Activated CD4-positive, alpha-beta memory T cell treated with anti-CD3 and anti-CD28 coated beads for 36 hours (primary cell): ENCODE measurements around the gene OTX1. TPM values are rescaled to one million over a fixed set of nuclear protein-coding genes. Genes with fewer than 3 reads are reported as not detected.

Experiments used
- CTCF ChIA-PET: fragments of 350-600 bp; sonication (Branson Sonifier 250); formaldehyde crosslinking; loops from one replicate; lab custom pipeline; 2021; ENCODE audit warnings: antibody characterized with exemption, inconsistent platforms; lab: Charles Lee
- POLR2A ChIA-PET: fragments of 350-600 bp; sonication (Branson Sonifier 250); formaldehyde crosslinking; loops from one replicate; lab custom pipeline; 2021; ENCODE audit warnings: antibody characterized with exemption; lab: Charles Lee
- DNase-seq: peaks from one replicate; pipeline ENCODE4 v3.0.0-alpha.2; 2020
- H3K27ac Mint-ChIP-seq: one replicate; pipeline ENCODE4 v1.8.0; 2021; ENCODE audit warnings: mixed read lengths
- H3K27me3 Mint-ChIP-seq: one replicate; pipeline ENCODE4 v1.8.0; 2021; ENCODE audit warnings: mixed read lengths
- H3K36me3 Mint-ChIP-seq: one replicate; pipeline ENCODE4 v1.8.0; 2021; ENCODE audit warnings: mixed read lengths
- H3K4me1 Mint-ChIP-seq: one replicate; pipeline ENCODE4 v1.8.0; 2021; ENCODE audit warnings: low read depth, mixed read lengths
- H3K4me3 Mint-ChIP-seq: one replicate; pipeline ENCODE4 v1.8.0; 2021; ENCODE audit warnings: mild to moderate bottlenecking, mixed read lengths
- H3K9me3 Mint-ChIP-seq: one replicate; pipeline ENCODE4 v1.8.0; 2021; ENCODE audit warnings: mixed read lengths
- intact Hi-C: fragments of 100-400 bp; cut with micrococcal nuclease; formaldehyde crosslinking; loops from one replicate; pipeline ENCODE4 v1.15.1; 2023
- total RNA-seq, 2 experiments: library from RNA; stranded (reverse); gene quantifications; one replicate each; pipeline ENCODE4 v1.2.3, GENCODE V29; 2021

OTX1 gene
- total RNA-seq, 2 experiments from 2014 or later = not detected

- intact Hi-C loops = no loop called here
These were observed 21.6 kb upstream of the OTX1 start for GRCh38 chr2:63029058-63029457.

GRCh38 chr2:63034526-63034925, 16.1 kb upstream of the OTX1 start:
- no peak overlapping the region for H3K27ac Mint-ChIP-seq
- no peak for DNase-seq
- ChIA-PET CTCF (no interaction called here), POLR2A (no interaction called here)
- H3K4me1 Mint-ChIP-seq = no peaks in the 10 kb centered on the region
- H3K27me3 Mint-ChIP-seq = no peaks in the 10 kb centered on the region
- H3K36me3 Mint-ChIP-seq = peaks cover 4% of the 10 kb centered on the region
- no peak overlapping the region for H3K4me3 Mint-ChIP-seq
- no peaks in the 10 kb centered on the region for H3K9me3 Mint-ChIP-seq
- intact Hi-C loops = no loop called here

More at GRCh38 chr2:63029058-63029457, 21.6 kb upstream of the OTX1 start:
- H3K4me1 Mint-ChIP-seq = no peaks in the 10 kb centered on the region
- H3K27ac Mint-ChIP-seq = no peak overlapping the region
- H3K4me3 Mint-ChIP-seq = no peak overlapping the region
- H3K9me3 Mint-ChIP-seq = no peaks in the 10 kb centered on the region
- H3K36me3 Mint-ChIP-seq = peaks cover 6% of the 10 kb centered on the region
- no peaks in the 10 kb centered on the region for H3K27me3 Mint-ChIP-seq
- ChIA-PET CTCF (no interaction called here), POLR2A (no interaction called here)
- DNase-seq = no peak

DNA sequence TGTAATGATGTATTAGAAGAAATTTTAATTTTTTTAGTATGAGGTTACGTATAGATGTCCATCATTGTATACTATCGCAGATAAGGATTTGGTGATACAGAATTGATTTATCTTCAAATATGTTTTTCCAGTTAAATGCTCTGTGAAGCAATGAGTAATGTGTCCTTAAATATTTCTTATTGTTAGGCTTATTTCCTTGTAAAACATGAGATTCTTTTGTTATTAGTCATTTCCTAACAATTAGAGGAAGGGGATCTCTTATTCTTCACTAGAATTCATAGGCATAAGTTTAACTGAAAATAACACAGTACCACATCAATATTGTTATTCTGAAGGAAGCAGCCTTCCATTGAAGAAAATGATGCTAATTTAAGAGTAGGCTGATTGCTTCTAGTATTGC, 15.5 kb upstream of the OTX1 start:
- intact Hi-C loops = no loop called here
- DNase-seq = no peak
- Mint-ChIP-seq H3K27me3 (no peaks in the 10 kb centered on the region), H3K9me3 (no peaks in the 10 kb centered on the region), H3K36me3 (peaks cover 4% of the 10 kb centered on the region), H3K27ac (no peak overlapping the region), H3K4me3 (no peak overlapping the region), H3K4me1 (no peaks in the 10 kb centered on the region)
- ChIA-PET POLR2A (no interaction called here), CTCF (interaction anchor here (1.3 kb wide), 1 partner anchor 578 kb away, joined by 3 read pairs; no protein-coding TSS in a partner anchor)

- no peak overlapping the region for H3K4me3 Mint-ChIP-seq
- peaks cover 4% of the 10 kb centered on the region for H3K36me3 Mint-ChIP-seq
- H3K27ac Mint-ChIP-seq = no peak overlapping the region
- CTCF ChIA-PET = interaction anchor here (1.3 kb wide), 1 partner anchor 579 kb away, joined by 3 read pairs; no protein-coding TSS in a partner anchor
- no peaks in the 10 kb centered on the region for H3K4me1 Mint-ChIP-seq
- intact Hi-C loops = no loop called here
- H3K27me3 Mint-ChIP-seq = no peaks in the 10 kb centered on the region
- no peaks in the 10 kb centered on the region for H3K9me3 Mint-ChIP-seq
- POLR2A ChIA-PET = no interaction called here
- no peak for DNase-seq
These were observed 15.0 kb upstream of the OTX1 start for GRCh38 chr2:63035660-63036059.

GRCh38 chr2:63038034-63038433, 12.6 kb upstream of the OTX1 start:
- Mint-ChIP-seq H3K9me3 (no peaks in the 10 kb centered on the region), H3K27me3 (no peaks in the 10 kb centered on the region), H3K27ac (no peak overlapping the region), H3K4me3 (no peak overlapping the region), H3K4me1 (no peaks in the 10 kb centered on the region), H3K36me3 (peaks cover 4% of the 10 kb centered on the region)
- ChIA-PET POLR2A (no interaction called here), CTCF (no interaction called here)
- no peak for DNase-seq
- intact Hi-C loops = no loop called here

DNA sequence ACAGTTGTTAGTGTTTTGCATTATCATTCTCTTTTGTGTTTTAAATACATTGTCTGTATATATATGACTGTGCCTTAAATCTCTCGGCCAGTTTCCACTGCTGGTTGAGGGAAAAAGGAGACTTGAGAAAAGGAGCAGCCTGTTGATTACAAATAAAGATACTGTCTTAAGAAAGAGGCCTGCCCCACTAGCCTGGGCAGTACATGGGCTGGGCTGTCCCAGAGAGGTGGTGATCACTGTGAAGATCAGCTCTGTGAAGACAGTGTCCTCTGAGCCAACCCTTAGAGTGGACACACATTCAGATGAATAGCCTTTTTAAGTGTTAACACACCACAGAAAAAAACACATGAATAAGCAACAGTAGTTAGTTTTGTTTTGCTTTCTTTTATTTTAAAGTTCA, 10.0 kb upstream of the OTX1 start:
- Mint-ChIP-seq H3K36me3 (peaks cover 16% of the 10 kb centered on the region), H3K27ac (no peak overlapping the region), H3K9me3 (no peaks in the 10 kb centered on the region), H3K4me3 (no peak overlapping the region), H3K27me3 (peaks cover 15% of the 10 kb centered on the region), H3K4me1 (no peaks in the 10 kb centered on the region)
- ChIA-PET POLR2A (no interaction called here), CTCF (no interaction called here)
- intact Hi-C loops = no loop called here
- DNase-seq = no peak

GRCh38 chr2:63041592-63041991, 9.0 kb upstream of the OTX1 start:
- no peak for DNase-seq
- CTCF ChIA-PET = interaction anchor here (0.6 to 0.7 kb wide), 2 partner anchors 147 to 268 kb away, joined by 4 read pairs; no protein-coding TSS in a partner anchor
- no peaks in the 10 kb centered on the region for H3K9me3 Mint-ChIP-seq
- peaks cover 22% of the 10 kb centered on the region for H3K36me3 Mint-ChIP-seq
- no peak overlapping the region for H3K27ac Mint-ChIP-seq
- POLR2A ChIA-PET = no interaction called here
- H3K27me3 Mint-ChIP-seq = peaks cover 24% of the 10 kb centered on the region
- intact Hi-C loops = no loop called here
- peaks cover 2% of the 10 kb centered on the region for H3K4me1 Mint-ChIP-seq
- H3K4me3 Mint-ChIP-seq = no peak overlapping the region

DNA sequence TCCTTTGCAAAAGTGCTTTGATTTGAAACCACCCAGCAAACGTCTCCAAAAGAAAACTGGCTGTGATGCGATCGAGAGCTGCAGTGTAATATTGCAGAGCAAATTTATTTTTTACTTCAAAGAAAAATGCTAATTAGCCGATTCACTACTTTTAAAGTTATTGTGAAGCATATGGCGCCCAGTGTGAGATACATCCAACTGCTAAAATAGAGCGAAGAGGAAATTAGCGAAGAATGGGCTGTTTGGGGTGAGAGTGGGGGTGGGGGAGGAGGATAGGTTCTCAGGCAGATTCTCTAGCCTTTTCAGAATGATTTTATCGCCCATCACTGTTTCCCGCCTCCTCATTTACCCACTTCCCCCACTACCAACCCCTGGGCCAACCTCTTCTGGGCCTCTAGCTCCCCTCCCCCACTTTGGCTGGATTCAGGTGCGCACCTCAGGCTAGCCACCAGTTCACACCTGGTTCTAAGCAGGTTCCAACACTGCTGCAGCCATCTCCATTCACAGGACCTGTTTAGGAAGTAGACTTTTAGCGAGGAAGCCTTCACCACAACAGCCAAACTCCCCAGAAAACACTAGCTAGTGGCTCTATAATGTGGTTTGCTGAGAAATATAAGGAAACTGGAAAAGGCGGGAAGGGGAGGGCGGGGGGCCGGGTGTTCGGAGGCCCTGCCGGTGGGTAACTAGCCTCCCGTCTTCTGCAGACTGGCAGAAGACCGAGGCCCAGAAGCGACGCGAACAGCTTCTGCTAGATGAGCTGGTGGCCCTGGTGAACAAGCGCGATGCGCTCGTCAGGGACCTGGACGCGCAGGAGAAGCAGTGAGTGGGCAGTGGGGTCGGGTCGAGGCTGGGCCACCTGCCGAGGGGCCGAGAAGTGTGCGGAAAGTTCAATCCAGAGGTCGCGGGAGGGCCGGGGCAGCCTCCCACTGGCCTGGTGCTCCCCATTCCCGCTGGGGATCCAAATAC, 6.0 kb upstream of the OTX1 start:
- Mint-ChIP-seq H3K4me1 (peaks cover 29% of the 10 kb centered on the region), H3K9me3 (no peaks in the 10 kb centered on the region), H3K36me3 (peaks cover 19% of the 10 kb centered on the region), H3K27me3 (peaks cover 50% of the 10 kb centered on the region), H3K27ac (no peak overlapping the region), H3K4me3 (no peak overlapping the region)
- CTCF ChIA-PET = no interaction called here
- no peak for DNase-seq
- POLR2A ChIA-PET = no interaction called here
- intact Hi-C loops = loop anchor here (5.0 kb wide), 1 partner anchor 257 kb away; no protein-coding TSS in a partner anchor

- Mint-ChIP-seq H3K4me3 (no peak overlapping the region), H3K27ac (no peak overlapping the region), H3K4me1 (peaks cover 37% of the 10 kb centered on the region), H3K27me3 (peaks cover 59% of the 10 kb centered on the region), H3K36me3 (peaks cover 19% of the 10 kb centered on the region), H3K9me3 (no peaks in the 10 kb centered on the region)
- ChIA-PET CTCF (interaction anchor here (0.7 kb wide), 1 partner anchor 260 kb away, joined by 3 read pairs; no protein-coding TSS in a partner anchor), POLR2A (interaction anchor here (0.8 kb wide), 1 partner anchor 11 kb away, joined by 3 read pairs; no protein-coding TSS in a partner anchor)
- intact Hi-C loops = loop anchor here (5.0 kb wide), 1 partner anchor 259 kb away; no protein-coding TSS in a partner anchor
- no peak for DNase-seq
These were observed 4.1 kb upstream of the OTX1 start for GRCh38 chr2:63046552-63046951.

GRCh38 chr2:63046961-63047320, 3.7 kb upstream of the OTX1 start:
- H3K27ac Mint-ChIP-seq = no peak overlapping the region
- H3K27me3 Mint-ChIP-seq = peaks cover 61% of the 10 kb centered on the region
- intact Hi-C loops = loop anchor here (5.0 kb wide), 1 partner anchor 260 kb away; no protein-coding TSS in a partner anchor

DNA sequence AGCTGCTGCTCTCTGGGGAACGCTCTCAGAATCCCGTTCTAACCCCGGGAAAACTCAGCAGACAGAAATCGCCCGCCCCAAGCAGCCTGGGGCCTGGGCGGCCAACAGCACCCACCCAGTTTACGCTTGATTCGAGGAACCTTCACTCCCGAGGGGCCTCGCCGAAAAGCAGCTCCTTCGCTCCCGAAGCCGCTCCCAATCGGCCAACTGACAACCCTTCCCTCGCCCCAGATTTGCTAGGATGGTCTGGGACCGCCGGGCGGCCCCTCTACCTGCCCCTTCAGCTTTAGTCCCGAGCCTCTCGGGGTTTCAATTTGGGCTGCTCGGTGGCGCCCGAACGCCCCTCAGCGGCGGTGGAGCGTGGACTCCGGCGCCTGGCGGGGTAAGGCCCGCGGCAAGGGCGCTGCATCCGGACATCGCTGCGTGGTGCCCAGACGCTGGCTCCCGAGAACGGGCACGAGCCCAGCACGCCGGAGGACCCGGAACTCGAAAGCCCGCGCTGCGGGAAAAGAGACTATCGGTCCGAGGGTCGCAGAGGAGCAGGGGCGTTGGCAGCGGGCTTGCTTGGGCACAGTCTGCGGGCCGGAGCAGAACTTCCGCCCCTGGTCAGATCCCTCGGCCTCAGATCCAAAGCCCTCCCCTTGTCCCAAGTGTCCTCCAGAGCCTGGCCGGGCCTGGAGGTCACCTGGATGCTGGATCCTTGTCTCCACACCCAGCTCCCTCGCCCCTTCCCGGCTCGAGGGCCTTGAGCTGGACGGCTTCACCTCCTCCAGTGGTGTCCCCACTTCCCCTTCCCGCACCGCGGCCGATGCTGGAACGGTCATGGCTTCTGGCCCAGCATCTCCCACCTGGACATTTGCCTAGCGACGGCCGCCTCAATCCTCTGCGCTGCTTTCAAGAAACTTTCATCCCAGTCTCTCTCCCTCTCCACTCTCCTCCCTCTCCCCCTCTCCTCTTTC, 3.0 kb upstream of the OTX1 start:
- peak overlapping the region; percentile 39 for H3K4me3 Mint-ChIP-seq
- no peaks in the 10 kb centered on the region for H3K9me3 Mint-ChIP-seq
- DNase-seq = peak; percentile 30
- intact Hi-C loops = loop anchor here (1.0 to 5.0 kb wide), 2 partner anchors 9 to 260 kb away; no protein-coding TSS in a partner anchor
- H3K4me1 Mint-ChIP-seq = peaks cover 41% of the 10 kb centered on the region
- H3K36me3 Mint-ChIP-seq = peaks cover 19% of the 10 kb centered on the region
- ChIA-PET POLR2A (interaction anchor here (0.8 kb wide), 1 partner anchor 10 kb away, joined by 3 read pairs; no protein-coding TSS in a partner anchor), CTCF (interaction anchor here (0.7 kb wide), 1 partner anchor 261 kb away, joined by 3 read pairs; no protein-coding TSS in a partner anchor)
- H3K27me3 Mint-ChIP-seq = peaks cover 67% of the 10 kb centered on the region
- H3K27ac Mint-ChIP-seq = no peak overlapping the region

More at GRCh38 chr2:63046961-63047320, 3.7 kb upstream of the OTX1 start:
- peaks cover 37% of the 10 kb centered on the region for H3K4me1 Mint-ChIP-seq
- no peak for DNase-seq
- no peaks in the 10 kb centered on the region for H3K9me3 Mint-ChIP-seq
- peaks cover 19% of the 10 kb centered on the region for H3K36me3 Mint-ChIP-seq
- ChIA-PET POLR2A (interaction anchor here (0.8 kb wide), 1 partner anchor 10 kb away, joined by 3 read pairs; no protein-coding TSS in a partner anchor), CTCF (interaction anchor here (0.7 kb wide), 1 partner anchor 260 kb away, joined by 3 read pairs; no protein-coding TSS in a partner anchor)
- H3K4me3 Mint-ChIP-seq = no peak overlapping the region
